GM12875 (cell line): ENCODE data around the gene CTCF.
A peak's percentile ranks its signal among the peaks of the same experiment; 100 is the strongest.

Source experiments
- H3K4me3 ChIP-seq: one replicate; pipeline ENCODE4 v1.5.1; 2011; ENCODE audit warnings: low read depth, low read length, control low read depth
- CTCF ChIP-seq: IDR thresholded peaks from 2 replicates; pipeline ENCODE4 v1.5.1; 2011; ENCODE audit warnings: low read depth, mild to moderate bottlenecking, control low read depth, inconsistent platforms, low read length, moderate library complexity, borderline replicate concordance; ENCODE audit not compliant: insufficient read depth

The CTCF gene

GRCh38 chr16:67545665-67546024 lies 16.7 kb upstream of the CTCF start:
- no peak overlapping the region for H3K4me3 ChIP-seq
- TF ChIP-seq CTCF: no peak

DNA sequence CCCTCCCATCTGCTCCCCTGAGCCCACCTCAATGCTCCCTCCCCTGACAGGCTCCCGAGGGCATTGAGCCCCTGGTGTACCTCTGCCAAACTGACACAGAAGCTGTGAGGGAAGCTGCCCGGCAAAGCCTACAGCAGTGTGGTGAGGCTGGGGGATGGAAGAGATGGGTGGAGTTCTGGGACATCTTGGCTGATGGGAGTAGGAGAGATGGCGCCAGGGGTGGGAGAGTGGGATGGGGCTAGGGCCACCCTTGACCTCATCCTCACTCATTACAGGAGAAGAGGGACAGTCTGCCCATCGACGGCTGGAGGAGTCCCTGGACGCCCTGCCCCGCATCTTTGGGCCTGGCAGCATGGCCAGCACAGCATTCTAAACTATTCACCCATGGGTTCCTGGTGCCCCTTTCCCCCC lies 16.2 kb upstream of the CTCF start:
- no peak for TF ChIP-seq CTCF
- no peak overlapping the region for H3K4me3 ChIP-seq

GRCh38 chr16:67546761-67547422 lies 15.4 kb upstream of the CTCF start:
- H3K4me3 ChIP-seq: no peak overlapping the region
- peak; percentile 98 for TF ChIP-seq CTCF

DNA sequence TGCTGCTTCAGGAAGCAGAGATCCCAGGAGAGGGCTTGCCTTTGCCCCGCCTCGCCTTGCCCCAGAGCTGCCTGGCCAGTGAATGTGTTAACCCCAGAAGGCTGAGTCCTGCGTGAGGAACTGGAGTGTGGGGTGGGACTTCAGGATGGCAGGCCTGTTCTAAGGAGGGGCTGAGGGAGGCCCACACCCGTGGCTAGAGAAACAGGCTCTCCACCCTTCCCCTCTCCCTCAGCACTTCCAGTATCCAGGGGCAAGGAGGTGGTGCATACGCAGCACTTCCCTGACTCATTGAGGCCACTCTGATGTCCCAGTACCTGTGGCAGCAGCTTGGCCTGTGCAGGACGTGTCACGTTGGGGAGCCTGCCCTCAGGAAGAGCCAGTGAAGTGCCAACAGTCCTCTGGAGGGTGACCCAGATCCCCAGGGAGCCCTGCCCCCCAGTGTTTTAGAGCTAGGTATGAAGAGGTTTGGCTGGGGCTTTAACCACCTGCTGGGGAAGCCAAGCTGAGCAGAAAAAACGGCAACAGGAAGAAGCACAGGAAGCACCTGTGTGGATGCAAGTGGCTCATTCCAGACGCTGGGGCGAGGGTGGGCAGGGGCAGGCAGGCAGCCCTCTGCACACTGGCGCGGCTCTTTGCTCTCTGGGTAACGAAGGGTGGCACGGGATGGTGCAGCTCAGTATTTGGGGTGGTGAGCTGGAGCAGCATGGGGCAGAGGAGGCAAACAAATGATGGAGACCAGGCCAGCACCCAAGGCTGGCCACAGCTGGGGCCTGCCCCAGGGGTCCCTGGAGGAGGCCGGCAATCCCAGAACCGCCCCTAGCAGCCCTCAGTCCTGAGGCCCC lies 14.7 kb upstream of the CTCF start:
- TF ChIP-seq CTCF: no peak
- H3K4me3 ChIP-seq: peak overlapping the region; percentile 16

- H3K4me3 ChIP-seq: no peak overlapping the region
- no peak for TF ChIP-seq CTCF
These were observed 13.8 kb upstream of the CTCF start for GRCh38 chr16:67548265-67549126.

- TF ChIP-seq CTCF: no peak
- H3K4me3 ChIP-seq: no peak overlapping the region
These were observed 13.1 kb upstream of the CTCF start for GRCh38 chr16:67549240-67549639.

DNA sequence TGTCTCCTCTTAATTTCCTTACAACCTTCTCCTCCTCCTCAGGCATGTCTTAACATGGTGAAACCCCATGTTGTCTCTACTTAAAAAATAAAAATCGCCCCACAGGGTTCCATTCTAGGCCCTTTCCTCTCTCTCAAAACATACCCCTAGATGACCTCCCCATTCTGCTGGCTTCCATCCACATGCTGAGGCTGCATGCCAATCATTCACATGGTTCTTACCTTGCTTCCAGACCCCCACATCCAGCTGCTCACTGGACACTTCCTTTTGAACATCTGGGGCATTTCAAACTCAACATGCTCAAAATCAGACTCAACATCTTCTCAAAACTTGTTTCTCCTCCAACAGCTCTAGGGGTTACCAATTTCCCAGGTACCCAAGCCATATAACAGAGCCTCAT lies 12.4 kb upstream of the CTCF start:
- TF ChIP-seq CTCF: no peak
- no peak overlapping the region for H3K4me3 ChIP-seq
